Ovary (tissue), 3 donors: ENCODE data around the gene PLK1.

ENCODE experiments used
- CTCF ChIP-seq, 3 donors: fragments of 450-650 bp in 2 of 3; fragments of 200-600 bp in 1 of 3; IDR thresholded peaks; one replicate each; pipeline versions ENCODE4 v1.5.1 to v1.8.0; 2016 to 2022; ENCODE audit warnings: antibody characterized with exemption in 3 of 3, mild to moderate bottlenecking in 1 of 3
- POLR2A ChIP-seq: fragments of 450-650 bp; IDR thresholded peaks from one replicate; pipeline ENCODE4 v1.6.1; 2017; ENCODE audit warnings: antibody characterized with exemption, mild to moderate bottlenecking, moderate library complexity
- donor health status: DM: no; HTN: no; CAD: no.

- TF ChIP-seq CTCF (IDR thresholded peaks at IDR 0.05) (no peak), POLR2A (no peak)
These were observed 3.5 kb downstream of the PLK1 start for GRCh38 chr16:23682181-23682580.
